ENCODE results near the gene GTF2IRD1.

- no peak for TF ChIP-seq YY1 (IDR thresholded peaks at IDR 0.05; ENCODE audit: insufficient read depth, insufficient read length)
- TF ChIP-seq ZNF274 (IDR thresholded peaks at IDR 0.05; ENCODE audit: low read depth, low read length): no peak
Measured at GRCh38 chr7:74573512-74573911, 119.8 kb downstream of the GTF2IRD1 start.
